CD14-positive monocyte (primary cell): Measurements from ENCODE around the gene HMGCS2. TPM values are rescaled to one million over a fixed set of nuclear protein-coding genes. Genes with fewer than 3 reads are reported as not detected.

Source experiments
- DNase-seq, 3 donors: peaks; one replicate each; pipeline ENCODE4 v3.0.0-alpha.2; 2011 to 2022
- H2AFZ ChIP-seq: 2 replicates; pipeline ENCODE4 v1.6.0; 2012; ENCODE audit warnings: mild to moderate bottlenecking, low read depth, low read length, inconsistent platforms; ENCODE audit not compliant: insufficient read depth, poor library complexity, severe bottlenecking
- H3K27ac ChIP-seq, 2 donors: 1 replicate in 1 of 2; 2 replicates in 1 of 2; pipeline ENCODE4 v1.5.1; 2012 to 2013; ENCODE audit warnings: low read length in 2 of 2, control low read depth in 1 of 2, inconsistent platforms in 1 of 2, low read depth in 1 of 2, mild to moderate bottlenecking in 1 of 2
- H3K27me3 ChIP-seq, 2 donors: one replicate each; pipeline versions ENCODE4 v1.6.0 to v1.6.1; 2011 to 2013; ENCODE audit warnings: low read length in 2 of 2; ENCODE audit not compliant: control insufficient read depth in 2 of 2, insufficient read depth in 2 of 2
- H3K36me3 ChIP-seq, 2 donors: replicated peaks in 1 of 2; 1 replicate in 1 of 2; 2 replicates in 1 of 2; pipeline versions ENCODE4 v1.5.1 to v1.6.1; 2012 to 2013; ENCODE audit warnings: low read length in 2 of 2, control low read depth in 1 of 2, inconsistent platforms in 1 of 2, mild to moderate bottlenecking in 1 of 2; ENCODE audit not compliant: insufficient read depth in 2 of 2, control insufficient read depth in 1 of 2
- H3K4me1 ChIP-seq, 2 donors: 1 replicate in 1 of 2; 2 replicates in 1 of 2; pipeline versions ENCODE4 v1.5.1 to v1.6.1; 2012 to 2013; ENCODE audit warnings: low read length in 2 of 2, control low read depth in 1 of 2, inconsistent platforms in 1 of 2, mild to moderate bottlenecking in 1 of 2, moderate library complexity in 1 of 2; ENCODE audit not compliant: insufficient read depth in 2 of 2, control insufficient read depth in 1 of 2
- H3K4me2 ChIP-seq: replicated peaks from 2 replicates; pipeline ENCODE3; 2012; ENCODE audit warnings: low read length, moderate library complexity, mild to moderate bottlenecking; ENCODE audit not compliant: poor library complexity, severe bottlenecking; ENCODE audit errors: extremely low read depth
- H3K4me3 ChIP-seq, 3 experiments: fragments of 200-600 bp in 1 of 3; sonication (generic) in 1 of 3; replicated peaks in 1 of 3; 1 replicate in 2 of 3; 2 replicates in 1 of 3; pipeline ENCODE4 v1.5.1; 2011 to 2013; ENCODE audit warnings: low read length in 3 of 3, mild to moderate bottlenecking in 3 of 3, control low read depth in 2 of 3, low read depth in 2 of 3, inconsistent platforms in 1 of 3, moderate library complexity in 1 of 3
- H3K79me2 ChIP-seq: 2 replicates; pipeline ENCODE4 v1.6.0; 2012; ENCODE audit warnings: mild to moderate bottlenecking, control low read depth, inconsistent platforms, low read length, moderate library complexity; ENCODE audit not compliant: insufficient read depth
- H3K9ac ChIP-seq: 2 replicates; pipeline ENCODE4 v1.6.0; 2017; ENCODE audit warnings: low read length, mild to moderate bottlenecking; ENCODE audit not compliant: insufficient read depth, poor library complexity, severe bottlenecking
- H3K9me3 ChIP-seq, 2 donors: replicated peaks in 1 of 2; 1 replicate in 1 of 2; 2 replicates in 1 of 2; pipeline versions ENCODE4 v1.5.1 to v1.6.1; 2012 to 2013; ENCODE audit warnings: low read length in 2 of 2, control low read depth in 1 of 2; ENCODE audit not compliant: control insufficient read depth in 1 of 2, insufficient read depth in 1 of 2
- H4K20me1 ChIP-seq: 2 replicates; pipeline ENCODE4 v1.6.0; 2012; ENCODE audit warnings: mild to moderate bottlenecking, low read length, control low read depth, moderate library complexity; ENCODE audit not compliant: insufficient read depth
- H3K27ac Mint-ChIP-seq, 7 donors: one replicate each; pipeline ENCODE4 v1.8.0; 2020; ENCODE audit warnings: mild to moderate bottlenecking in 7 of 7, mixed read lengths in 7 of 7, moderate library complexity in 6 of 7, inconsistent platforms in 2 of 7
- H3K27me3 Mint-ChIP-seq, 3 donors: one replicate each; pipeline ENCODE4 v1.8.0; 2021 to 2022; ENCODE audit warnings: low read depth in 3 of 3, mild to moderate bottlenecking in 3 of 3, mixed read lengths in 3 of 3, moderate library complexity in 3 of 3, inconsistent platforms in 1 of 3
- H3K36me3 Mint-ChIP-seq, 2 donors: one replicate each; pipeline ENCODE4 v1.8.0; 2020; ENCODE audit warnings: mixed read lengths in 2 of 2, inconsistent platforms in 1 of 2, mild to moderate bottlenecking in 1 of 2
- H3K4me1 Mint-ChIP-seq: one replicate; pipeline ENCODE4 v1.8.0; 2020; ENCODE audit warnings: mild to moderate bottlenecking, mixed read lengths
- H3K4me3 Mint-ChIP-seq, 2 donors: one replicate each; pipeline ENCODE4 v1.8.0; 2020; ENCODE audit warnings: mild to moderate bottlenecking in 2 of 2, mixed read lengths in 2 of 2, moderate library complexity in 1 of 2
- H3K9me3 Mint-ChIP-seq, 7 donors: one replicate each; pipeline ENCODE4 v1.8.0; 2020 to 2022; ENCODE audit warnings: mixed read lengths in 7 of 7, mild to moderate bottlenecking in 6 of 7, moderate library complexity in 6 of 7, inconsistent platforms in 2 of 7
- CTCF ChIP-seq: fragments of 200-600 bp; IDR thresholded peaks from one replicate; pipeline ENCODE4 v1.8.0; 2022; ENCODE audit warnings: antibody characterized with exemption, mild to moderate bottlenecking
- WGBS: methylation state at CpG from one replicate; pipeline ENCODE4 v1.1.5; 2013; ENCODE audit warnings: missing lambda C conversion rate; ENCODE audit not compliant: insufficient coverage; 5-methylcytosine and 5-hydroxymethylcytosine counted together
- intact Hi-C, 2 donors: fragments of 100-400 bp; cut with micrococcal nuclease; formaldehyde crosslinking; loops; one replicate each; pipeline versions ENCODE4 v1.15.0 to v1.15.1; 2023
- polyA plus RNA-seq, 3 donors: library from polyadenylated mRNA; depleted of rRNA in 1 of 3; unstranded in 2 of 3; stranded (reverse) in 1 of 3; fragments of 300-500 nt in 2 of 3; fragments of >200 nt in 1 of 3; fragmentation: Illumina TruSeq in 2 of 3; gene quantifications; 1 replicate in 2 of 3; 2 replicates in 1 of 3; pipeline ENCODE4 v1.2.3, GENCODE V29; 2012 to 2021

The HMGCS2 gene
- polyA plus RNA-seq, 3 donors = not detected

- peaks cover 6% of the 10 kb centered on the region for H3K4me1 Mint-ChIP-seq
- Histone ChIP-seq H3K4me3 (no peak overlapping the region), H3K9me3 (no peaks in the 10 kb centered on the region), H3K27me3 (no peaks in the 10 kb centered on the region), H3K79me2 (no peaks in the 10 kb centered on the region), H3K27ac (no peak overlapping the region), H3K9ac (no peak overlapping the region), H2AFZ (no peak overlapping the region), H3K4me2 (no peak overlapping the region), H3K4me1 (no peaks in the 10 kb centered on the region), H4K20me1 (no peaks in the 10 kb centered on the region), H3K36me3 (no peaks in the 10 kb centered on the region)
- H3K36me3 Mint-ChIP-seq = no peaks in the 10 kb centered on the region
- no peak overlapping the region for H3K4me3 Mint-ChIP-seq
- H3K9me3 Mint-ChIP-seq = no peaks in the 10 kb centered on the region
- H3K27ac Mint-ChIP-seq = no peak overlapping the region
- TF ChIP-seq CTCF = no peak
- WGBS = no CpG with 5 or more reads among the region's 3 CpGs
- intact Hi-C loops = no loop called here
- DNase-seq = no peak
- H3K27me3 Mint-ChIP-seq = peaks cover 1 to 5% (median 1%) of the 10 kb centered on the region in 3 donors
These were observed 3.1 kb upstream of the HMGCS2 start for GRCh38 chr1:119771770-119772169.

GRCh38 chr1:119771016-119771415 lies 2.3 kb upstream of the HMGCS2 start:
- H3K4me3 Mint-ChIP-seq = no peak overlapping the region
- Histone ChIP-seq H3K4me2 (no peak overlapping the region), H3K79me2 (no peaks in the 10 kb centered on the region), H3K4me1 (no peaks in the 10 kb centered on the region), H3K36me3 (no peaks in the 10 kb centered on the region), H2AFZ (no peak overlapping the region), H3K9me3 (no peaks in the 10 kb centered on the region), H3K27ac (no peak overlapping the region), H3K4me3 (no peak overlapping the region), H3K9ac (no peak overlapping the region), H4K20me1 (no peaks in the 10 kb centered on the region), H3K27me3 (no peaks in the 10 kb centered on the region)
- no peaks in the 10 kb centered on the region for H3K9me3 Mint-ChIP-seq
- intact Hi-C loops = no loop called here
- peaks cover 6% of the 10 kb centered on the region for H3K4me1 Mint-ChIP-seq
- no peak overlapping the region for H3K27ac Mint-ChIP-seq
- H3K27me3 Mint-ChIP-seq = peaks cover 0 to 5% (median 1%) of the 10 kb centered on the region in 3 donors
- TF ChIP-seq CTCF = no peak
- DNase-seq = no peak
- WGBS = 82% methylated on average over 1 of the region's 2 CpGs
- no peaks in the 10 kb centered on the region for H3K36me3 Mint-ChIP-seq
